GM21526 (cell line): ENCODE results near the gene CDKL5.

ENCODE experiments used
- ATAC-seq: cut with Tn5 transposase; IDR thresholded peaks from one replicate; pipeline ENCODE4 v1.9.1; 2021; ENCODE audit warnings: moderate library complexity; ENCODE audit not compliant: unreplicated experiment, low FRiP score

CDKL5 gene

DNA sequence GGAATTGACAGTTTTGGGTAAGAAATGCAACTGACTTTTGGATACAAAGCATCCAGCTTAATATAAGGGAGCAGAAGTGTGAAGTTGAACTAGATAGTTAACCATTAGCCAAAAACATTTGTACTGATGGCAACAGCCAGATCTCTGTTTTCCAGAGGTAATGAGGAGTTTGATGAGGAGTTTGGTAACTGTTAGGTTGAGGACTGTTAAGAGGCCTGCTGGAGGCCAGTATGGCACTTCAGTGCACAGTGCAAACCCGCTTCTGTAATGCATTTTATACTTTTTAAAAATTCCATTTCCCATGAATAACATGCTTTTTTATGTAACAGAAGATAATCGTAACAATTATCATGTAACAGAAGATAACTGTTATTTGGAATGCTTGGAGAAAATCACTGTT lies 30.0 kb downstream of the CDKL5 start:
- no peak for ATAC-seq

- ATAC-seq: no peak
These were observed 31.6 kb downstream of the CDKL5 start for GRCh38 chrX:18457000-18457399.

DNA sequence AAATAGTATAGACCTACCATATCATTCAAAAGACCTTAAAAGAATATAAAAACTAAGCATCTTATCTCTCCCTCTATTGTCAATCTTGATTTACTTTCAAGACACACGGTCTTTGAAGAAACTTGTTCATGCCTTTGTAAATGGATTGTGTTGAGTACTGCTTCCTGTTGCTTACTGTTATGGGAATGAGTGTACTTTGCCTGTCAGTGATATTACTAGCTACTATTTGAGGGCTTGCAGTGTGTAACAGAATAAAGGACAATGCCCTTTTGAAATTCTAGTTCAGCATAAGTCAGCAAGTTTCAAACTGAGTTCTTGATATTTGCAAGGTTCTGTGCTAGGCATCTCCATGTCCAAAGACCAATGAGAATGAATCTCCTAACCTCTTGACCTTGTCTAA lies 36.0 kb downstream of the CDKL5 start:
- no peak for ATAC-seq

GRCh38 chrX:18464499-18464898 lies 39.1 kb downstream of the CDKL5 start:
- ATAC-seq: no peak

- no peak for ATAC-seq
These were observed 39.6 kb downstream of the CDKL5 start for GRCh38 chrX:18465051-18465450.

DNA sequence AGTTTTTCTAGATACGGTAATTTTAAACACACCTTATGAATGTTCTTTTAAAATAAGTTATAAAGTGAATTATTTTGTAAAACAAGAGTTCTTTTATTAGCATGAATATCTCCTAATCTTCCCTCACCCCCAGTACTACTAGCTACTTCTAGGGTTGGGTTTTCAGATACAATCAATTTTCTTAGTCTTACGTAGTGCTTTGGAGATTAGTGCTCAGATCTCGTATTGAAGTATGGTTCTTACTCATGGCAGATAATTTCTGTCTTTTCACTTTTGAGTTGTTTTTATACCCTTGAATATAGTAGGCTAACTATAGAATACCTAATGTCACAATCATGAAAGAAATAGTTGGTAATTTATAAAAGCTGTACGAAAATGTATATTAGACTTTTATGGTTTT lies 43.2 kb downstream of the CDKL5 start:
- ATAC-seq: no peak

- ATAC-seq: no peak
These were observed 45.9 kb downstream of the CDKL5 start for GRCh38 chrX:18471296-18471695.

DNA sequence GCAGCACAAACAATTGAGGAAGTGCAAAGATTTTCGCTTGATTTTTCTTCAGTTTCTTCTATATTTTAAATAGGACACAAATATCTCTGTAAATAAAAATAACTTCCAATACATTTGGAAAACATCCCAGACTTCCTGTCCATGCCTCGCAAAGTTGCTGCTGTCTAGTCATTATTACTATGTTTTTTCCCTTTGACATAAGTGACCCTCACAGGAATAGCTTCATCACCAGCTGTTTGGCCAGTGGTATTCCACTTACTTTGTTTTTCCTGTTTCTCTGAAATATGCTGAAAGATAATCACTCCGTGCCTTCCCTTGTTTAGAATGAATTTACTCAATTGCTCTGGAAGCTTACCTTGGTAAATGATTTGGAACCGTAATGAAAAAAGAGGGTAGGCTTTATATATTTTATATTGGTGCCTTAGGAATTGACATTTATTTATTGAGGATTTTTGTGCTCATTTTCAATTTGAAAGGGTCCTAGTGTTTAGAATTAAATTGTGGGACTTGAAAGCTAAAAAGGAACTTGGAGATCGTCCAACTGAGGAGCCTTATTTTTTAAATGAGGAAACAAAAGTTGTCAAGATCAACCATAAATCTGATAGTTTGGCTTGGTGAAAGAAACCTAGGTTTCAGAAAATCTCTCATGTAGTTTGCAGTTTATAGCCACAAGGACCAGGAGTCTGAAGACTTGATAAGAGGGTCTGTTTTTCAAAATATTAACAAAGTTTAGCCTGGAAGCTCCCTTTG lies 65.6 kb downstream of the CDKL5 start:
- no peak for ATAC-seq

- no peak for ATAC-seq
These were observed 66.4 kb downstream of the CDKL5 start for GRCh38 chrX:18491587-18492340.

- no peak for ATAC-seq
These were observed 109.5 kb downstream of the CDKL5 start for GRCh38 chrX:18534949-18535348.

GRCh38 chrX:18537068-18537467 lies 111.7 kb downstream of the CDKL5 start:
- no peak for ATAC-seq

DNA sequence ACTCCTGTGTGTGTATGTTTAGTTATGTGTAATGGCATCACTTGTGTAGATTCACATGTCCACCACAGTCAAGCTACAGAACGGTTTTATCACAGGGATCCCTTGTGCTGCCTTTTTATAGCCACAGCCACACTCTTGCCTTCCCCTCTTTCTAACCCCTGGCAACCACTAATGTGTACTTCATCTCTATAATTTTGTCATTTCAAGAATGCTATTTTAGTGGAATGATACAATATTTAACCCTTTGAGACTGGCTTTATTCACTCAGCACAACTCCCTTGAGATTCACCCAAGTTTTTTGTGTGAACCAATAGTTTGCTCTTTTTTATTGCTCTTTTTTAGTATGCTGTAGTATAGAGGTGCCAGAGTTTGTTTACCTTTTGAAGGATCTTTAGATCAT lies 112.1 kb downstream of the CDKL5 start:
- no peak for ATAC-seq

- ATAC-seq: no peak
These were observed 116.7 kb downstream of the CDKL5 start for GRCh38 chrX:18542131-18542530.

DNA sequence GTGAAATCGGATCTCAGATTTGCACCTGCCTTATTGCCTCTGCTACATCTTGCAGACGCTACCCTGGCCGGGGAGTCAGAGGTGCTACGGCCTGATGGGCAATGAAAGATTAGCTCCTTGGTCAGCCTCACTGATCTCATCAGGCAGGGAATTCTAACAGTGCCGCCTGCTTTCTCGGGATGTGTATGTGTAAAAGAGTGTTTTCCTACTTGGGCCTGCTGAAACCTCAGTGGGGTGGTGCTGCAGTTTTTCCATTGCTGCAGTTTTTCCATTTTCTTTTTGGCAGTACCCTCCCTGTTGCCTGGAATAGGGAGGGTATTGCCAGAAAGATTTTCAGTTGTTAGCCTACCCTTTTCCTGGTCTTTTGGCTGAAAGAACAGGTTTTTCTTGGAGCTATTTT lies 117.5 kb downstream of the CDKL5 start:
- ATAC-seq: no peak

DNA sequence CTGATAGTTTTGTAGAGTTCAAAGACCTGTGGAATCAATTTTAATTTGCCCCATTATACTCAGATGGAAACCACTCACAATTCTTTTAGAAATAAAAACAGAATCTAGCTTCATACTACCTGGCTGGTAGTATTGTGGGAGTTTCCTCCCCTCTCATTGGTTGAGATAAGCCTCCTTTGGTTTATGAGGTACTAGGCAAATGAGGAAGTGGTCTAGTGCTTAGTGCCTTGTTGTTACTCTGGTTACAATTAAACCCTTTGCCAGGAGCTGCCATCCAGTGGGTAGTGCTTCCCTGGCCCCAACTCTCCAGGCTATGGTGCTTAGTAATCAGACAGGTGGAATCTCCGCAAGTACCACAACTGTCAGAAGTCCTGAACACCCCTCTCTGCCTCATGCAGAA lies 118.3 kb downstream of the CDKL5 start:
- ATAC-seq: no peak

DNA sequence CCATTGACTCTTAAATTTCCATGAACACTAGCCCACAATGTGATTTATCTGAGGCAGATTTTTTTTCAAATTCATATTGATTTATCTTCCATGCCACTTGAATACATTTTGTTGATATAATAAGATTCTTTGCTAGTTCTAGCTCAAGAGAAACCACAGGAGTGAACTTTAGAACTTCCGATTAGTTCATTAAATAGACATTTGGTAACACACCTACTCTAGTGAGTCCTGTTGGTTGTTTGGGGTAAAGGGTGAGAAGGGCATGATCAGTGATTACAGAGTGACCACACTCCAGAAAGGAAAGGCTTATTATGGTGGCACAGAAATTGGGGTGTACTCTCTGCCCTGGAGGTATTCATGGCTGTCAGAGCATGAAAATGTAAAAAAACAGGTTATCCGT lies 120.4 kb downstream of the CDKL5 start:
- ATAC-seq: no peak

GRCh38 chrX:18548996-18549395 lies 123.6 kb downstream of the CDKL5 start:
- ATAC-seq: no peak

DNA sequence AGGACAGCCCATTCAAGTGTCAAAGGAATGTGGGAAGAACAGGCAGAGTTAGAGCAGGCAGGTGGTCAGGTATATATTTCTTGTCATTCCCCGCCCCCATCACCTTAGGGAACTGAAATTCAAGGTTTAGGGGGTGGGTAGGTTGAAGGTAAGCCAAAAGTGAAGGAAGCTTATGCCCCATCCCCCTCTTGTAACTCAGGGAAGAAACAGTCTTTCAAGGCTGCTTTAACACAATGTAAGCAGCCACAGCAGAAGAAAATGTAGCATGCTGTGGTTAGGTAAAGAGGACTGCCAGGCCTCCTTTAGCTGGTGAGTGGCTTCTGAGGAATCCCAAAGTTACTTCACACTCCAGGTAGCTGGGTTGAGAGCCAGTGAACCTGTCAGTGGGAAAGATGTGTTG lies 124.2 kb downstream of the CDKL5 start:
- no peak for ATAC-seq

GRCh38 chrX:18557879-18558278 lies 132.5 kb downstream of the CDKL5 start:
- no peak for ATAC-seq

- no peak for ATAC-seq
These were observed 133.4 kb downstream of the CDKL5 start for GRCh38 chrX:18558799-18559198.

GRCh38 chrX:18561020-18561419 lies 135.6 kb downstream of the CDKL5 start:
- ATAC-seq: no peak

DNA sequence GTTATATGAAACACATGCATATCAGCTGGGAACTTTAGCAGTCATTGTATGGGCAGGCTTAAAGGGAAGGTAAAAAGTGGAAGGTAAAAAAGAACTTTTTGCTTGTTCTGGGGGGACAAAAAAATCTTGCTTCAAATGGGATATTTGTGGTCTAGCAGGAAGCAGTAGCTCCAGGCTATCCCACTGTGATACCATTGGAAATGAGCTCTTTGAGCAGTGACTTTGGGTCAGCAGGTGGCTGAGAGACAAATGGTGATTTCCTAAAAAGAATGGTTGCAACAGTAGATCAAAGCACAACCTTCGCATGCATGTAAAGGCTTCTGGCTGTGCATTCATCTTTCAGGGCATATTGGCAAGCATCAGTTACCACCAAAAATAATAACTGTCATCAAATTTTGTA lies 140.3 kb downstream of the CDKL5 start:
- ATAC-seq: no peak
